22Rv1 (cell line): Measurements from ENCODE around the gene AHNAK.

Source experiments
- H3K27ac ChIP-seq: fragments of 450-650 bp; 2 replicates; pipeline ENCODE4 v1.5.1; 2017
- ZFX ChIP-seq: fragments of 450-650 bp; IDR thresholded peaks from 2 replicates; pipeline ENCODE4 v1.6.1; 2017; ENCODE audit warnings: antibody characterized with exemption, borderline replicate concordance
- TF ChIP-seq, protein P1 (sequence below): fragments of 450-650 bp; IDR thresholded peaks from 2 replicates; pipeline ENCODE4 v1.5.1; 2017; ENCODE audit warnings: mild to moderate bottlenecking

The AHNAK gene

DNA sequence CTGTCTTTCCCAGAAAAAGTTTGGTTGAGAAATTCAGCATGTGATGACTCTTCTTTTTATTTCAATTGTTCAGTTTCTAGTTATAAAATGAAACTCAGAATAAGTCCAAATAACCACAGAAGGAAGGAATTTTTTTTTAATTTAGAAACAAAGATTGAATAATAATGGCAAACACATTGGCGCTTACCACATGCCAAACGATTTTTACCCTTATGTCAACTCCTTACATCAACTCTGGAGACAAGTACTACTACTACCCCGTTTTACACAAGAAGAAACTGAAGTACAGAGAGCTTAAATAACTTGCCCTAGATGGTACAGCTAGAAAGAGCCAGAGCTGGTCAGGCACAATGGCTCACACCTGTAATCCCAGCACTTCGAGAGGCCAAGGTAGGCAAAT lies 52.4 kb downstream of the AHNAK start:
- no peak for TF ChIP-seq ZFX
- TF ChIP-seq, protein P1, sequence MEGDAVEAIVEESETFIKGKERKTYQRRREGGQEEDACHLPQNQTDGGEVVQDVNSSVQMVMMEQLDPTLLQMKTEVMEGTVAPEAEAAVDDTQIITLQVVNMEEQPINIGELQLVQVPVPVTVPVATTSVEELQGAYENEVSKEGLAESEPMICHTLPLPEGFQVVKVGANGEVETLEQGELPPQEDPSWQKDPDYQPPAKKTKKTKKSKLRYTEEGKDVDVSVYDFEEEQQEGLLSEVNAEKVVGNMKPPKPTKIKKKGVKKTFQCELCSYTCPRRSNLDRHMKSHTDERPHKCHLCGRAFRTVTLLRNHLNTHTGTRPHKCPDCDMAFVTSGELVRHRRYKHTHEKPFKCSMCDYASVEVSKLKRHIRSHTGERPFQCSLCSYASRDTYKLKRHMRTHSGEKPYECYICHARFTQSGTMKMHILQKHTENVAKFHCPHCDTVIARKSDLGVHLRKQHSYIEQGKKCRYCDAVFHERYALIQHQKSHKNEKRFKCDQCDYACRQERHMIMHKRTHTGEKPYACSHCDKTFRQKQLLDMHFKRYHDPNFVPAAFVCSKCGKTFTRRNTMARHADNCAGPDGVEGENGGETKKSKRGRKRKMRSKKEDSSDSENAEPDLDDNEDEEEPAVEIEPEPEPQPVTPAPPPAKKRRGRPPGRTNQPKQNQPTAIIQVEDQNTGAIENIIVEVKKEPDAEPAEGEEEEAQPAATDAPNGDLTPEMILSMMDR = no peak
- no peak overlapping the region for H3K27ac ChIP-seq

GRCh38 chr11:62493801-62494200 lies 52.8 kb downstream of the AHNAK start:
- no peak overlapping the region for H3K27ac ChIP-seq
- TF ChIP-seq, protein P1 = no peak
- TF ChIP-seq ZFX = no peak

GRCh38 chr11:62492586-62492985 lies 54.0 kb downstream of the AHNAK start:
- TF ChIP-seq, protein P1 = no peak
- no peak for TF ChIP-seq ZFX
- no peak overlapping the region for H3K27ac ChIP-seq

- H3K27ac ChIP-seq = no peak overlapping the region
- TF ChIP-seq ZFX = no peak
- TF ChIP-seq, protein P1 = no peak
These were observed 54.9 kb downstream of the AHNAK start for GRCh38 chr11:62491571-62492329.

GRCh38 chr11:62489204-62489603 lies 57.4 kb downstream of the AHNAK start:
- TF ChIP-seq, protein P1 = no peak
- no peak for TF ChIP-seq ZFX
- H3K27ac ChIP-seq = no peak overlapping the region

DNA sequence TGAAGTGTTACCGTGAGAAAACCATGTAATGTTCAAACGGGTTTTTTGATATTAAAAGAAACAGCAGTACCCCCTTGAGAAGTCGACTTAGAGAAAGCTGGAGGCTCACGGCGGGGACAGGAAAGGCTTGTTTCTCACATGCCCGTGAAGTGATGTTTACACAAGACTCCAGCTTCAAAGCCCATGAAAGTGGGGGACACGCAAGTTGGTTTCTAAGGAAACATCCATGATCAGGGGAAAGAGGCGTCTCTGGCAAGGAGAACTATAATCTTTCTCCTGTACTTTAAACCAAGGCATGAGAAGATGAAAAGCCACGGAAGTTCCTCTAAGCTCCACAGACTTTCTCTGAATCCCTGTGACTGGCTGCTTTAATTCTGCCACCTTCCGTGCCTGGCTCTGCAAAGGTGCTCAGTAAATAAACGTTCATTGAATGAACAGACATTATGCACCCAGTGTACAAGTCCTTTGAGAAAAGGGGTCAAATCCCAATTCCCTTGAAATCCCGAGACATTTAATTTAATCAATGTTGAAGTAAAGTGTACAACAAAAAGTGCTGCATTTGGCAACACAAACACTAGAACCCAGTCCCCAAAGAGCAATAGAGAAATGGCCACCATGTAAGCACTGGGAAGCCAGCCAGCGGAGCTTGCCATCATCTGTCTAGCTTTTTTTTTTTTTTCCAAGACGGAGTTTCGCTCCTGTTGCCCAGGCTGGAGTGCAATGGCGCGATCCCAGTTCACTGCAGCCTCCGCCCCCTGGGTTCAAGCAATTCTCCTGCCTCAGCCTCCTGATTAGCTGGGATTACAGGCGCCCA lies 58.7 kb downstream of the AHNAK start:
- H3K27ac ChIP-seq = no peak overlapping the region
- TF ChIP-seq, protein P1 = no peak
- TF ChIP-seq ZFX = no peak

DNA sequence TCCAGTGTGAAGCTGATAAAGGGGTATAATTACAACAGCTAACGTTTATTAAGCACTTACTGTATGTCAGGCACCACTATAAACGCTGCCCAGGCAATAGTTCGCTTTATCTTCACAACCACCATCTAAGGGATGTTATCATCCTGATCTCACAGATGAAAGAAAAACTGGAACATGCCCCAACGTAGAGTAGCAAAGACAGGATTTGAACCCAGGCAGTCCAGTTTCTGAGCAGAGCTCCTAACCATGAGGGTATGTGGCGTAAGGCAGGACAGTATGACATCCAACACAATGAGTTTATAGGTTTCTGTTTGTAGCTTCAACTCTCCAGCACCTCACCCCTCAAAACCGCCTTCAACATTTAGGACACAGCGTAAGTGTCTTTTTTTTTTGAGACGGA lies 59.5 kb downstream of the AHNAK start:
- H3K27ac ChIP-seq = no peak overlapping the region
- TF ChIP-seq ZFX = no peak
- TF ChIP-seq, protein P1 = no peak
